ENCODE results near the gene PASK. TPM values are rescaled to one million over a fixed set of nuclear protein-coding genes. Genes with fewer than 3 reads are reported as not detected.

Gene PASK
- polyA plus RNA-seq, 3 donors: 0.56 to 4.3 (median 0.70) TPM

DNA sequence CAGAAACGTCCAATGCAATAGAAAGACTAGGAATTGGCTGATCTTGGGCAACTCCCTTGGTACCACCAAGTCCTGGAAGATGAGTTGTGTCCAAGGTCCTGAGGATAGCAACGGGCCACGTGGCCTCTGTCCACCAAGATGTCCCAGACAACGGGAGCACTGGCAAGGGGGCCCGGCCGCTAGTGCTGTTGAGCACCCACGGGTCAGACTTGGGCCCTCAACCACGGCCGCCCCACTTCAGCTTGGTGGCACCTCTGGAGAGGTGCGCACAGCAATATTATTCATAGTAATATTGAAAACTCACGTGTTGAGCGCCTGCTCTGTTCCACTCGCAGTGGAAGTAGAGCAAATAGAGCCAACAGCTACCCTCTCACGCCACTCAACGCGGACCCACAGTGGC lies 19.0 kb downstream of the PASK start:
- intact Hi-C loops (cut with micrococcal nuclease): no loop called here
- no peaks in the 10 kb centered on the region for H4K20me1 ChIP-seq (ENCODE audit: insufficient read depth, low read length)
- no peaks in the 10 kb centered on the region for H3K9me3 ChIP-seq (replicated peaks in 1 of 2; ENCODE audit: control insufficient read depth in 1 of 2, insufficient read depth in 1 of 2, low read length in 2 of 2)
- Mint-ChIP-seq H3K4me1 (peaks cover 8% of the 10 kb centered on the region), H3K4me3 (no peak overlapping the region), H3K27me3 (ENCODE audit: low read depth in 3 of 3) (no peaks in the 10 kb centered on the region), H3K27ac (no peak overlapping the region), H3K36me3 (peaks cover 13 to 35% of the 10 kb centered on the region in 2 donors), H3K9me3 (no peaks in the 10 kb centered on the region)
- H3K4me2 ChIP-seq (replicated peaks; ENCODE audit: extremely low read depth, low read length, poor library complexity, severe bottlenecking): no peak overlapping the region
- DNase-seq: no peak
- WGBS (ENCODE audit: insufficient coverage): 94% methylated on average over 14 of the region's 16 CpGs
- H3K4me3 ChIP-seq (replicated peaks in 1 of 3; ENCODE audit: low read depth in 2 of 3, low read length in 3 of 3): no peak overlapping the region
- H2AFZ ChIP-seq (ENCODE audit: insufficient read depth, low read depth, low read length, poor library complexity, severe bottlenecking): no peak overlapping the region
- H3K4me1 ChIP-seq (ENCODE audit: control insufficient read depth in 1 of 2, insufficient read depth in 2 of 2, low read length in 2 of 2): no peaks in the 10 kb centered on the region
- TF ChIP-seq, protein P1, sequence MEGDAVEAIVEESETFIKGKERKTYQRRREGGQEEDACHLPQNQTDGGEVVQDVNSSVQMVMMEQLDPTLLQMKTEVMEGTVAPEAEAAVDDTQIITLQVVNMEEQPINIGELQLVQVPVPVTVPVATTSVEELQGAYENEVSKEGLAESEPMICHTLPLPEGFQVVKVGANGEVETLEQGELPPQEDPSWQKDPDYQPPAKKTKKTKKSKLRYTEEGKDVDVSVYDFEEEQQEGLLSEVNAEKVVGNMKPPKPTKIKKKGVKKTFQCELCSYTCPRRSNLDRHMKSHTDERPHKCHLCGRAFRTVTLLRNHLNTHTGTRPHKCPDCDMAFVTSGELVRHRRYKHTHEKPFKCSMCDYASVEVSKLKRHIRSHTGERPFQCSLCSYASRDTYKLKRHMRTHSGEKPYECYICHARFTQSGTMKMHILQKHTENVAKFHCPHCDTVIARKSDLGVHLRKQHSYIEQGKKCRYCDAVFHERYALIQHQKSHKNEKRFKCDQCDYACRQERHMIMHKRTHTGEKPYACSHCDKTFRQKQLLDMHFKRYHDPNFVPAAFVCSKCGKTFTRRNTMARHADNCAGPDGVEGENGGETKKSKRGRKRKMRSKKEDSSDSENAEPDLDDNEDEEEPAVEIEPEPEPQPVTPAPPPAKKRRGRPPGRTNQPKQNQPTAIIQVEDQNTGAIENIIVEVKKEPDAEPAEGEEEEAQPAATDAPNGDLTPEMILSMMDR (IDR thresholded peaks at IDR 0.05): no peak
- peaks cover 5 to 6% of the 10 kb centered on the region in 2 donors for H3K36me3 ChIP-seq (replicated peaks in 1 of 2; ENCODE audit: control insufficient read depth in 1 of 2, insufficient read depth in 2 of 2, low read length in 2 of 2)
- H3K9ac ChIP-seq (ENCODE audit: insufficient read depth, low read length, poor library complexity, severe bottlenecking): no peak overlapping the region
- H3K79me2 ChIP-seq (ENCODE audit: insufficient read depth, low read length): no peaks in the 10 kb centered on the region
- no peaks in the 10 kb centered on the region for H3K27me3 ChIP-seq (ENCODE audit: control insufficient read depth in 2 of 2, insufficient read depth in 2 of 2, low read length in 2 of 2)
- H3K27ac ChIP-seq (ENCODE audit: low read depth in 1 of 2, low read length in 2 of 2): no peak overlapping the region

DNA sequence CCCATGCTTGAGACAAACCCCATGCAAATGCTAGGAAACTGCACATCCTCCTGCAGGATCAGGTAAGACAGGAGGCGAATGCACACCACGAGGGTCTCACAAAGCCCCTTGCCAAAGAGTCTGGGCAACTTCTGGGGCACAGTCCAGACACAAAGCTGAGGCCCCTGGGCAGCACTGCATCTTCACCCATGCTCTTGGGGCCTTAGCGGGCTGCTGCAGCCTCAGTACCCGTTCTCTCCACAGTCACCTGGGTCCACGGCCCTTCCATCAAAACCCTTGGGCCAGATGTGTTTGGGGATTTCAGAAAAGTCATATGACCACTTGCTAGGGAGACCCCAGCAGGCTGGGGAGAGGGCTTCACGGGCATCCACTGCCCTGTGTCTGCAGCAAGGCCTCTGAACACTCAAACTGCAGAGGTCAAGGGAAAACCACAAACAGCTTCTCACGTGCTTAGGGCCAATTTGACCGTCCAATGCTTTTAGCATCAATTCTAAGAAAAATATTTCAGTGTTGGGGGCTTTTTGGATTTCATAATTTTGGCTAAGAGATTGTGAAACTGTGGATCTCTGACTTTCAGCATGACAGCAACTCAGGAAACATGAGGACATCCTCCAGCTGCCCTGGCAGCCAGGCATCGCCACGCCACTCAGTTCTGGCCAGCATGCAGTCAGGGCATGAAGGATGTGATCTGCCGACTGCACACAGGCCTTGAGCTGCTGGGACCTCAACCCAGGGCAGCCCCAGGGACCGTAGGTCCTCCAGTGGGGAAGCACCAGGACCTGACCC lies 20.0 kb downstream of the PASK start:
- H2AFZ ChIP-seq (ENCODE audit: insufficient read depth, low read depth, low read length, poor library complexity, severe bottlenecking): no peak overlapping the region
- H3K27me3 ChIP-seq (ENCODE audit: control insufficient read depth in 2 of 2, insufficient read depth in 2 of 2, low read length in 2 of 2): no peaks in the 10 kb centered on the region
- H3K4me3 ChIP-seq (replicated peaks in 1 of 3; ENCODE audit: low read depth in 2 of 3, low read length in 3 of 3): no peak overlapping the region
- H3K36me3 Mint-ChIP-seq: peaks cover 13 to 31% of the 10 kb centered on the region in 2 donors
- H3K27me3 Mint-ChIP-seq (ENCODE audit: low read depth in 3 of 3): no peaks in the 10 kb centered on the region
- peak overlapping the region in 1 of 7 donors; percentile 29 for H3K27ac Mint-ChIP-seq
- H3K4me3 Mint-ChIP-seq: no peak overlapping the region
- DNase-seq: no peak
- H3K79me2 ChIP-seq (ENCODE audit: insufficient read depth, low read length): no peaks in the 10 kb centered on the region
- no peaks in the 10 kb centered on the region for H3K9me3 ChIP-seq (replicated peaks in 1 of 2; ENCODE audit: control insufficient read depth in 1 of 2, insufficient read depth in 1 of 2, low read length in 2 of 2)
- no peaks in the 10 kb centered on the region for H4K20me1 ChIP-seq (ENCODE audit: insufficient read depth, low read length)
- peaks cover 3 to 5% of the 10 kb centered on the region in 2 donors for H3K36me3 ChIP-seq (replicated peaks in 1 of 2; ENCODE audit: control insufficient read depth in 1 of 2, insufficient read depth in 2 of 2, low read length in 2 of 2)
- H3K9ac ChIP-seq (ENCODE audit: insufficient read depth, low read length, poor library complexity, severe bottlenecking): no peak overlapping the region
- no peak overlapping the region for H3K4me2 ChIP-seq (replicated peaks; ENCODE audit: extremely low read depth, low read length, poor library complexity, severe bottlenecking)
- TF ChIP-seq, protein P1 (IDR thresholded peaks at IDR 0.05): no peak
- H3K27ac ChIP-seq (ENCODE audit: low read depth in 1 of 2, low read length in 2 of 2): no peak overlapping the region
- WGBS (ENCODE audit: insufficient coverage): 40% methylated on average over 10 of the region's 12 CpGs
- H3K4me1 Mint-ChIP-seq: peaks cover 8% of the 10 kb centered on the region
- H3K4me1 ChIP-seq (ENCODE audit: control insufficient read depth in 1 of 2, insufficient read depth in 2 of 2, low read length in 2 of 2): no peaks in the 10 kb centered on the region
- intact Hi-C loops (cut with micrococcal nuclease): no loop called here
- no peaks in the 10 kb centered on the region for H3K9me3 Mint-ChIP-seq
